PFSK-1 (cell line): Measurements from ENCODE around the gene SLC6A9.

Source experiments
- SIN3A ChIP-seq: IDR thresholded peaks from 2 replicates; pipeline ENCODE4 v1.6.1; 2012; ENCODE audit warnings: mild to moderate bottlenecking, low read length, moderate library complexity, borderline replicate concordance; ENCODE audit not compliant: insufficient read depth
- TAF1 ChIP-seq: IDR thresholded peaks from 2 replicates; pipeline ENCODE4 v1.6.1; 2012; ENCODE audit warnings: low read length, control low read depth, borderline replicate concordance; ENCODE audit not compliant: insufficient read depth

DNA sequence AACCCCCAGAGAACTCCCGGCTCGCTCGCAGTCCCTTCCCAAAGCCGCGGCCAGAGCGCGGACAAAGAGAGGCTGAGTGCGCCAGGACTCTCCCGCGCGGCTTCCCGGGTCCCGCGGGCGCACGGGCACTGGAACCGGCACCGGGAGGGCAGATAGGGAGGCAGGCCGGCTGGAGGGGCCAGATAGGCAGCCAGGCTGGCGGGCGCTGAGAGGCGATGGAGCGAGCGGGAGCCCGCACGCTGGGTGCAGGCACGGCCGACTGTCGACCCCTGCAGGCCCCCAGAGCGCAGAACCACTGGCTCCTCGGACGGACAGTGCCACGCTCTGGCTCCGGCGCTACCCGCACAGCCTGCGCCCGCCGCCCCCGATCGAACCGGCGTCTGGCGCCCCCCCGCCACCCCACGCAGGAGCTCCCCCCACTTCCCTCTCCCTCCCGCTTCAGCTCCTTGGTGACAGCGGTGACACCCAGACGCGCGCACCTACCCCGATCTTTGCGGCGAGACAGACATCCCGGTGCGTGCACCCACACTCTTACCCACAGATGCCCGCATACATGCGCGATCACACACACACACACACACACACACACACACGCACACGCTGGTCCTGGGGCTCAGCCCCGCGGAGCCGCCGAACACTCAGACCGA is 534 bp downstream of the SLC6A9 start:
- no peak for TF ChIP-seq SIN3A
- no peak for TF ChIP-seq TAF1
